ENCODE results near the gene QRFP. TPM values are rescaled to one million over a fixed set of nuclear protein-coding genes. Genes with fewer than 3 reads are reported as not detected.

QRFP gene
- total RNA-seq, 1 donor from 2014 or later = not detected

GRCh38 chr9:130890870-130891687 lies 5.5 kb downstream of the QRFP start:
- Mint-ChIP-seq H3K4me3 (ENCODE audit: low read depth) (no peak overlapping the region), H3K27me3 (ENCODE audit: low read depth) (no peaks in the 10 kb centered on the region), H3K9me3 (no peaks in the 10 kb centered on the region), H3K36me3 (ENCODE audit: low read depth) (peaks cover 6% of the 10 kb centered on the region), H3K27ac (no peak overlapping the region), H3K4me1 (ENCODE audit: low read depth) (no peaks in the 10 kb centered on the region)
- DNase-seq (ENCODE audit: low spot score) = no peak
- intact Hi-C loops (cut with micrococcal nuclease) = no loop called here

DNA sequence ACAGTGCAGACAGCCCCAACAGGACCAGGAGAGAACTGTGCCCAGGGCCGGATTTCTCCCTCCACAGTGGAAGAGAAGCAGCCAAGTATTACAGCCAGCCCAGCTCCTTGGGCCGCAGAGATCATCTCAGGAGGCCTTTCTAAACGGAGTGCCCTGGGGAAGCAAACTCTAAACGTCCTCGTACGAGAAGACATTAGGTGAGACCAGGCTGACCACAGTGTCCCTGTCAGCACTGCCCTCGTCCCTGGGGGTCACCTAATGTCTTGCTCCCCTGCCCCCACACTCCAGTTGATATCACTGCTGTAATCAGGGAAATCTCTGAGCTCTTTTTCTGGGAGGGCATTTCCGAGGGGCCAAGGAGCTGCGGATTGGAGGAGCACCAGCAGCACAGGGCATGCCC lies 6.5 kb downstream of the QRFP start:
- H3K36me3 Mint-ChIP-seq (ENCODE audit: low read depth) = peaks cover 9% of the 10 kb centered on the region
- H3K4me3 Mint-ChIP-seq (ENCODE audit: low read depth) = no peak overlapping the region
- intact Hi-C loops (cut with micrococcal nuclease) = no loop called here
- H3K9me3 Mint-ChIP-seq = no peaks in the 10 kb centered on the region
- no peak overlapping the region for H3K27ac Mint-ChIP-seq
- DNase-seq (ENCODE audit: low spot score) = no peak
- H3K27me3 Mint-ChIP-seq (ENCODE audit: low read depth) = no peaks in the 10 kb centered on the region
- no peaks in the 10 kb centered on the region for H3K4me1 Mint-ChIP-seq (ENCODE audit: low read depth)

- no peak overlapping the region for H3K27ac Mint-ChIP-seq
- intact Hi-C loops (cut with micrococcal nuclease) = no loop called here
- H3K9me3 Mint-ChIP-seq = no peaks in the 10 kb centered on the region
- no peak for DNase-seq (ENCODE audit: low spot score)
- no peaks in the 10 kb centered on the region for H3K4me1 Mint-ChIP-seq (ENCODE audit: low read depth)
- H3K27me3 Mint-ChIP-seq (ENCODE audit: low read depth) = no peaks in the 10 kb centered on the region
- H3K36me3 Mint-ChIP-seq (ENCODE audit: low read depth) = peaks cover 11% of the 10 kb centered on the region
- H3K4me3 Mint-ChIP-seq (ENCODE audit: low read depth) = no peak overlapping the region
These were observed 8.3 kb downstream of the QRFP start for GRCh38 chr9:130888146-130888885.

DNA sequence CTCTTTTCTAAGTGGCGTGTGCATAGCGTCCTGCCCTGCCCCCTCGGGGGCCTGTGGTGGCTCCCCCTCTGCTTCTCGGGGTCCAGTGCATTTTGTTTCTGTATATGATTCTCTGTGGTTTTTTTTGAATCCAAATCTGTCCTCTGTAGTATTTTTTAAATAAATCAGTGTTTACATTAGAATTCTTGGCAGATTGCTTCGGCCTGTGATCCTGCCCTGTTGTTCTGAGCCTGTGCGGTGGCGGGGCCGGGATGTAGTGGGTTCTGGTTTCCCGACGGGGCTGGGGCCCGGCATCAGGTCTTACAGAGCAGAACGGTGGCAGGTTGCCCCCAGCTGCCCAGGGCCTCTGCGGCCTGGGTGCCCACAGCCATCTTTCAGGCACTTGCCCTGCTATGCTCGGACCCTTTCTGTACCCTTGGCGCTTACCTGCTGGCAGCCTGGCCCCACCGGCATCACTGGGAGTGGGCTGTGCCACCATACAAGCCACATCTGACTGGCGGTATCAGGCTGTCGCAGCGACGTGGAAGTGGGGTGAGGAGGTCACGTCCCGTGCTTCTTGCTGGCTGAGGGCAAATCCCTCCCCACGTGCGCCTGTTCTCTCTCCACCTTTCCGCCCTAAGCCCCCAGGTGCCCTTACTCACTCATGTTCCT lies 9.0 kb downstream of the QRFP start:
- intact Hi-C loops (cut with micrococcal nuclease) = no loop called here
- Mint-ChIP-seq H3K4me1 (ENCODE audit: low read depth) (no peaks in the 10 kb centered on the region), H3K27ac (no peak overlapping the region), H3K9me3 (no peaks in the 10 kb centered on the region), H3K4me3 (ENCODE audit: low read depth) (no peak overlapping the region), H3K27me3 (ENCODE audit: low read depth) (no peaks in the 10 kb centered on the region), H3K36me3 (ENCODE audit: low read depth) (peaks cover 11% of the 10 kb centered on the region)
- no peak for DNase-seq (ENCODE audit: low spot score)

- H3K27me3 Mint-ChIP-seq (ENCODE audit: low read depth) = no peaks in the 10 kb centered on the region
- DNase-seq (ENCODE audit: low spot score) = no peak
- peaks cover 11% of the 10 kb centered on the region for H3K36me3 Mint-ChIP-seq (ENCODE audit: low read depth)
- no peaks in the 10 kb centered on the region for H3K4me1 Mint-ChIP-seq (ENCODE audit: low read depth)
- intact Hi-C loops (cut with micrococcal nuclease) = no loop called here
- H3K27ac Mint-ChIP-seq = no peak overlapping the region
- H3K9me3 Mint-ChIP-seq = no peaks in the 10 kb centered on the region
- H3K4me3 Mint-ChIP-seq (ENCODE audit: low read depth) = no peak overlapping the region
These were observed 9.6 kb downstream of the QRFP start for GRCh38 chr9:130886981-130887380.

- H3K27ac Mint-ChIP-seq = no peak overlapping the region
- H3K36me3 Mint-ChIP-seq (ENCODE audit: low read depth) = peaks cover 11% of the 10 kb centered on the region
- intact Hi-C loops (cut with micrococcal nuclease) = no loop called here
- no peak overlapping the region for H3K4me3 Mint-ChIP-seq (ENCODE audit: low read depth)
- no peaks in the 10 kb centered on the region for H3K4me1 Mint-ChIP-seq (ENCODE audit: low read depth)
- H3K27me3 Mint-ChIP-seq (ENCODE audit: low read depth) = no peaks in the 10 kb centered on the region
- no peaks in the 10 kb centered on the region for H3K9me3 Mint-ChIP-seq
- DNase-seq (ENCODE audit: low spot score) = no peak
These were observed 10.9 kb downstream of the QRFP start for GRCh38 chr9:130885484-130886375.

DNA sequence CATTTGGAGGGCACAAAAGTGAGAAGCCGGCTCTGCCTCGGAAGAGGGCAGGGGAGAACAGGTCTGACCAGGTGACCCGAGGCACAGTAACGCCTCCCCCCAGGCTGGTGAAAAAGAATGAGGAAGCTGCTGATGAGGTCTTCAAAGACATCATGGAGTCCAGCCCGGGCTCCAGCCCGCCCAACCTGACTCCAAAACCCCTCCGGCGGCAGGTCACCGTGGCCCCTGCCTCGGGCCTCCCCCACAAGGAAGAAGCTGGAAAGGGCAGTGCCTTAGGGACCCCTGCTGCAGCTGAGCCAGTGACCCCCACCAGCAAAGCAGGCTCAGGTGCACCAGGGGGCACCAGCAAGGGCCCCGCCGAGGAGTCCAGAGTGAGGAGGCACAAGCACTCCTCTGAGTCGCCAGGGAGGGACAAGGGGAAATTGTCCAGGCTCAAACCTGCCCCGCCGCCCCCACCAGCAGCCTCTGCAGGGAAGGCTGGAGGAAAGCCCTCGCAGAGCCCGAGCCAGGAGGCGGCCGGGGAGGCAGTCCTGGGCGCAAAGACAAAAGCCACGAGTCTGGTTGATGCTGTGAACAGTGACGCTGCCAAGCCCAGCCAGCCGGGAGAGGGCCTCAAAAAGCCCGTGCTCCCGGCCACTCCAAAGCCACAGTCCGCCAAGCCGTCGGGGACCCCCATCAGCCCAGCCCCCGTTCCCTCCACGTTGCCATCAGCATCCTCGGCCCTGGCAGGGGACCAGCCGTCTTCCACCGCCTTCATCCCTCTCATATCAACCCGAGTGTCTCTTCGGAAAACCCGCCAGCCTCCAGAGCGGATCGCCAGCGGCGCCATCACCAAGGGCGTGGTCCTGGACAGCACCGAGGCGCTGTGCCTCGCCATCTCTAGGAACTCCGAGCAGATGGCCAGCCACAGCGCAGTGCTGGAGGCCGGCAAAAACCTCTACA lies 11.8 kb downstream of the QRFP start:
- Mint-ChIP-seq H3K27me3 (ENCODE audit: low read depth) (no peaks in the 10 kb centered on the region), H3K4me3 (ENCODE audit: low read depth) (no peak overlapping the region), H3K4me1 (ENCODE audit: low read depth) (no peaks in the 10 kb centered on the region), H3K27ac (no peak overlapping the region), H3K9me3 (no peaks in the 10 kb centered on the region), H3K36me3 (ENCODE audit: low read depth) (peaks cover 11% of the 10 kb centered on the region)
- no peak for DNase-seq (ENCODE audit: low spot score)
- intact Hi-C loops (cut with micrococcal nuclease) = no loop called here

DNA sequence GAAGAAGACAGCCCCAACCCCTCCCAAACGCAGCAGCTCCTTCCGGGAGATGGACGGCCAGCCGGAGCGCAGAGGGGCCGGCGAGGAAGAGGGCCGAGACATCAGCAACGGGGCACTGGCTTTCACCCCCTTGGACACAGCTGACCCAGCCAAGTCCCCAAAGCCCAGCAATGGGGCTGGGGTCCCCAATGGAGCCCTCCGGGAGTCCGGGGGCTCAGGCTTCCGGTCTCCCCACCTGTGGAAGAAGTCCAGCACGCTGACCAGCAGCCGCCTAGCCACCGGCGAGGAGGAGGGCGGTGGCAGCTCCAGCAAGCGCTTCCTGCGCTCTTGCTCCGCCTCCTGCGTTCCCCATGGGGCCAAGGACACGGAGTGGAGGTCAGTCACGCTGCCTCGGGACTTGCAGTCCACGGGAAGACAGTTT lies 12.5 kb downstream of the QRFP start:
- no peak overlapping the region for H3K4me3 Mint-ChIP-seq (ENCODE audit: low read depth)
- DNase-seq (ENCODE audit: low spot score) = no peak
- no peaks in the 10 kb centered on the region for H3K9me3 Mint-ChIP-seq
- H3K4me1 Mint-ChIP-seq (ENCODE audit: low read depth) = no peaks in the 10 kb centered on the region
- intact Hi-C loops (cut with micrococcal nuclease) = no loop called here
- no peaks in the 10 kb centered on the region for H3K27me3 Mint-ChIP-seq (ENCODE audit: low read depth)
- H3K36me3 Mint-ChIP-seq (ENCODE audit: low read depth) = peaks cover 15% of the 10 kb centered on the region
- H3K27ac Mint-ChIP-seq = no peak overlapping the region

GRCh38 chr9:130883479-130883878 lies 13.1 kb downstream of the QRFP start:
- no peak overlapping the region for H3K27ac Mint-ChIP-seq
- no peak for DNase-seq (ENCODE audit: low spot score)
- no peak overlapping the region for H3K4me3 Mint-ChIP-seq (ENCODE audit: low read depth)
- intact Hi-C loops (cut with micrococcal nuclease) = no loop called here
- no peaks in the 10 kb centered on the region for H3K27me3 Mint-ChIP-seq (ENCODE audit: low read depth)
- H3K4me1 Mint-ChIP-seq (ENCODE audit: low read depth) = no peaks in the 10 kb centered on the region
- H3K36me3 Mint-ChIP-seq (ENCODE audit: low read depth) = peaks cover 17% of the 10 kb centered on the region
- no peaks in the 10 kb centered on the region for H3K9me3 Mint-ChIP-seq

GRCh38 chr9:130882696-130883225 lies 13.9 kb downstream of the QRFP start:
- Mint-ChIP-seq H3K36me3 (ENCODE audit: low read depth) (peaks cover 17% of the 10 kb centered on the region), H3K4me1 (ENCODE audit: low read depth) (no peaks in the 10 kb centered on the region), H3K27me3 (ENCODE audit: low read depth) (no peaks in the 10 kb centered on the region), H3K27ac (no peak overlapping the region), H3K4me3 (ENCODE audit: low read depth) (no peak overlapping the region), H3K9me3 (no peaks in the 10 kb centered on the region)
- intact Hi-C loops (cut with micrococcal nuclease) = no loop called here
- DNase-seq (ENCODE audit: low spot score) = no peak

- intact Hi-C loops (cut with micrococcal nuclease) = no loop called here
- Mint-ChIP-seq H3K9me3 (no peaks in the 10 kb centered on the region), H3K27me3 (ENCODE audit: low read depth) (no peaks in the 10 kb centered on the region), H3K27ac (no peak overlapping the region), H3K4me1 (ENCODE audit: low read depth) (no peaks in the 10 kb centered on the region), H3K36me3 (ENCODE audit: low read depth) (peaks cover 15% of the 10 kb centered on the region), H3K4me3 (ENCODE audit: low read depth) (no peak overlapping the region)
- DNase-seq (ENCODE audit: low spot score) = no peak
These were observed 15.1 kb downstream of the QRFP start for GRCh38 chr9:130881516-130881915.

Measured in activated T-helper 2 cell treated with anti-CD3 and anti-CD28 coated beads, Interferon-gamma antibody, Interleukin-2, Interleukin-4, amounts not matched to agents 10 μg/mL and 5 μg/mL and 100 μg/mL, durations not matched to agents 14 hours and 24 hours and 36 hours (primary cell).